ENCODE data around the gene S100A3.

S100A3 gene

DNA sequence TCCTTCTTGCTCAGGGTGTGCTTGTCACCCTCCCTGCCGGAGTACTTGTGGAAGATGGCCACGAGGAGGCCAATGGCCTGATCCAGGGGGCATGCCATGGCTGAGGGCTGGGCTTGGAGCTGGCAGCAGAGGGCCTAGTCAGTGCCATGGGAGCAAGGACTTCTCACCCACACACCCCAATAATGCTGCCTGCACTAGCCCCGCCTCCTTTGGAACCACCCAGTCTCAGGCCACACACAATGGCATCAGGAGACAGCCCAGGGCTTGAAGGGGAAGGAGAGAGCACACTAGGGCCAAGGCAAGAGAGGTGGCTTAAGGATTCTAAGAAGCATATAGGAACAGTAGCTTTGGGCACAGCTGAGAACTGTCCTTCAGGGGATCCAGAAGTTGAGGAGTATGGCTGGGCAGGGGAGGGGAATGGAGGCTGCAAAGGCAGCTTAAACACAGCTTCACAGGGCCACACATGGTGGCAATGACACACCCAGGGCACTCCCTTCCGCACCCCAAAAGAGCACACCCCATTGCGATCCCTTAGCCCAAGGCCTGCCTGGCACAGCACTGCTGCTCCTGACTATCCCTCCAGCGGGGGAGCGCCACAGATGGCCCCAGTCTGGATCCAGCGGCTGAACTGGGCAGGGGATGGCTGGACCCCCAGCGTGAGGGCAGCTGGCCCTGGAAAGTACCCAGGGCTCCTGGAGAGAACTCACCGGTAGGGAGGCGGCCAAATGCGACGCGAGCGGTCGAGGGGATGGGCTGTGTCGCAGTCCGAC, 13.6 kb downstream of the S100A3 start, which contains the start of gene S100A6:
Gene S100A6, minus strand, starts transcription at position 750 of the 770 bp plus-strand sequence. Its CDS starts 652 bp downstream, at position 98.
- Histone ChIP-seq H3K4me3 (ENCODE audit: insufficient read depth, low read depth, low read length, poor library complexity, severe bottlenecking) (peak within 1 kb of the TSS; percentile 91), H3K36me3 (ENCODE audit: control insufficient read depth, insufficient read depth, low read length) (peaks cover 5% of the 10 kb centered on the region), H3K9me3 (ENCODE audit: control insufficient read depth, low read length) (no peaks in the 10 kb centered on the region), H3K27ac (ENCODE audit: insufficient read depth, low read length, poor library complexity, severe bottlenecking) (peak within 1 kb of the TSS; percentile 97), H3K4me1 (ENCODE audit: control insufficient read depth, insufficient read depth, low read length, poor library complexity, severe bottlenecking) (peaks cover 63% of the 10 kb centered on the region), H3K27me3 (replicated peaks; ENCODE audit: control insufficient read depth, insufficient read depth, low read length, poor library complexity, severe bottlenecking) (no peaks in the 10 kb centered on the region)
- DNase-seq = peak in 2 of 3 donors; percentile 25 to 33

DNA sequence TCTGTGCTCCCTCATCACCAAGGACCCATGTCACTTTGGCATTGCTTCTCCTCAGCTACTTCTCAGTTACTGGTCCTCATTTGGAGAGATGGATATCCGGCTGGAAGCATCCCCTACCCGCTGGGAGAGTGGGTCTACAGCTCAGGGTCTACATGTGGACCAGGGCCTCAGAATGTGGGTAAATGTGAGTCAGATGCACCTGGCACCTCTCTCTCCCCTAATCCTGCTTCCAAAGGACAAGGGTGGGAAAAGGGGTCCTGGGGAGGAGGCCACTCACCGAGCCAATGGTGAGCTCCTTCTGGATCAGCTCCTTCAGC, 14.2 kb downstream of the S100A3 start:
- peak overlapping the region; percentile 91 for H3K4me3 ChIP-seq (ENCODE audit: insufficient read depth, low read depth, low read length, poor library complexity, severe bottlenecking)
- peaks cover 5% of the 10 kb centered on the region for H3K36me3 ChIP-seq (ENCODE audit: control insufficient read depth, insufficient read depth, low read length)
- H3K9me3 ChIP-seq (ENCODE audit: control insufficient read depth, low read length) = no peaks in the 10 kb centered on the region
- no peak for DNase-seq
- no peaks in the 10 kb centered on the region for H3K27me3 ChIP-seq (replicated peaks; ENCODE audit: control insufficient read depth, insufficient read depth, low read length, poor library complexity, severe bottlenecking)
- peak overlapping the region; percentile 97 for H3K27ac ChIP-seq (ENCODE audit: insufficient read depth, low read length, poor library complexity, severe bottlenecking)
- H3K4me1 ChIP-seq (ENCODE audit: control insufficient read depth, insufficient read depth, low read length, poor library complexity, severe bottlenecking) = peaks cover 58% of the 10 kb centered on the region

DNA sequence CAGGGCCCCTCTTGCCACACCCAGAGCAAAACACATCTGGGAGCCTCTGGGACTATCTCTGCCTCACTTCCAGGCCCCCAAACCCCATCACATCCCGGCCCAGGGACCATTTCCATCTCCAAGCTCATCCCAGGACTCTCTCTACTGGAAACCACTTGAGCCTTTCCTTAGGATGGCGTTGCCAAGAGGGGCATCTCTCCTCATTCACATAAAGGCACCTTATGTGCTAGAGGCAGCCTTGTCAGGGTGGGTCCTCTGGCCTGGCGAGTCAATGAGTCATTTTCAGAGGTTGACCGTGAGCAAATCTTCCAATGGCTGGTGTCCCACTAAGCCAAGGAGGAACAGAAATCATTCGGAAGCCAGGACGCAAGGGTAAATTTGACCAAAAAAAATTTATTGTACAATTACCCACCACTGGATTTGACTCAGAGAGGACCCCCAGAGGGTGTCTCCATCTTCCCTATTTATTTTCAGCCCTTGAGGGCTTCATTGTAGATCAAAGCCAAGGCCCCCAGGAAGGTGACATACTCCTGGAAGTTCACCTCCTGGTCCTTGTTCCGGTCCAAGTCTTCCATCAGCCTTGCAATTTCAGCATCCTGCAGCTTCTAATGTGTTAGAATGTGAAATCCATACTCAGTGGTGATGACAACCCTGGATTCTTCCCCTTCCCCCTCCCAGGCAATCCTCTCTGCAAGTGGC, 14.7 kb downstream of the S100A3 start:
- no peak for DNase-seq
- H3K27me3 ChIP-seq (replicated peaks; ENCODE audit: control insufficient read depth, insufficient read depth, low read length, poor library complexity, severe bottlenecking) = no peaks in the 10 kb centered on the region
- H3K36me3 ChIP-seq (ENCODE audit: control insufficient read depth, insufficient read depth, low read length) = peaks cover 5% of the 10 kb centered on the region
- H3K9me3 ChIP-seq (ENCODE audit: control insufficient read depth, low read length) = no peaks in the 10 kb centered on the region
- peaks cover 53% of the 10 kb centered on the region for H3K4me1 ChIP-seq (ENCODE audit: control insufficient read depth, insufficient read depth, low read length, poor library complexity, severe bottlenecking)
- H3K27ac ChIP-seq (ENCODE audit: insufficient read depth, low read length, poor library complexity, severe bottlenecking) = peak overlapping the region; percentile 97
- H3K4me3 ChIP-seq (ENCODE audit: insufficient read depth, low read depth, low read length, poor library complexity, severe bottlenecking) = peak overlapping the region; percentile 91

DNA sequence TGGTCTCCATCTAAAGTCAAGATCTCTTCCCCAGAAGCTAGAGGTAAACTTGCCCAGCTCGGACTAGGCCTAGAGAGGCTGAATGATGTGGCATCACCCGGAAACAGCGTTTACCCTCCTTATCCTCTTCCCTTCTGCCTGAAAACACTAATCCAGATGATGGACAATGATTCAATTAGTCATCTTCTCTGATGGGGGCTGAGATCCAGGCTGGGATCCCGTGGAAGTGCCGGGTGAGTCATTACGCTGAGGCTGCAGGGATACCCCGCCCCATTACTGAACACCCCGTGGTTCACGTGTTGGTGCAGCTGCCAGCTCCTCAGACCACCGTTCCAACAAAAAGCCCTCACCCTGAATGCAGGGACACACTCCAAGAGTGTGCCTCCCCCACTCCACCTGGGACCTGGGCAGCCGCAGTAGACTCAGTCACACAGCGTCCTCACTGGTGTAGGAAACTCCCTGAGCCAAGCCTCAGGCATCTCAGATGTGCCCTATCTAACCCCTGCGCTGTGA, 15.3 kb downstream of the S100A3 start:
- H3K9me3 ChIP-seq (ENCODE audit: control insufficient read depth, low read length) = no peaks in the 10 kb centered on the region
- peaks cover 53% of the 10 kb centered on the region for H3K4me1 ChIP-seq (ENCODE audit: control insufficient read depth, insufficient read depth, low read length, poor library complexity, severe bottlenecking)
- peak overlapping the region; percentile 97 for H3K27ac ChIP-seq (ENCODE audit: insufficient read depth, low read length, poor library complexity, severe bottlenecking)
- peak overlapping the region; percentile 91 for H3K4me3 ChIP-seq (ENCODE audit: insufficient read depth, low read depth, low read length, poor library complexity, severe bottlenecking)
- DNase-seq = peak; percentile 20 to 40 (median 34)
- H3K36me3 ChIP-seq (ENCODE audit: control insufficient read depth, insufficient read depth, low read length) = peaks cover 5% of the 10 kb centered on the region
- H3K27me3 ChIP-seq (replicated peaks; ENCODE audit: control insufficient read depth, insufficient read depth, low read length, poor library complexity, severe bottlenecking) = no peaks in the 10 kb centered on the region

DNA sequence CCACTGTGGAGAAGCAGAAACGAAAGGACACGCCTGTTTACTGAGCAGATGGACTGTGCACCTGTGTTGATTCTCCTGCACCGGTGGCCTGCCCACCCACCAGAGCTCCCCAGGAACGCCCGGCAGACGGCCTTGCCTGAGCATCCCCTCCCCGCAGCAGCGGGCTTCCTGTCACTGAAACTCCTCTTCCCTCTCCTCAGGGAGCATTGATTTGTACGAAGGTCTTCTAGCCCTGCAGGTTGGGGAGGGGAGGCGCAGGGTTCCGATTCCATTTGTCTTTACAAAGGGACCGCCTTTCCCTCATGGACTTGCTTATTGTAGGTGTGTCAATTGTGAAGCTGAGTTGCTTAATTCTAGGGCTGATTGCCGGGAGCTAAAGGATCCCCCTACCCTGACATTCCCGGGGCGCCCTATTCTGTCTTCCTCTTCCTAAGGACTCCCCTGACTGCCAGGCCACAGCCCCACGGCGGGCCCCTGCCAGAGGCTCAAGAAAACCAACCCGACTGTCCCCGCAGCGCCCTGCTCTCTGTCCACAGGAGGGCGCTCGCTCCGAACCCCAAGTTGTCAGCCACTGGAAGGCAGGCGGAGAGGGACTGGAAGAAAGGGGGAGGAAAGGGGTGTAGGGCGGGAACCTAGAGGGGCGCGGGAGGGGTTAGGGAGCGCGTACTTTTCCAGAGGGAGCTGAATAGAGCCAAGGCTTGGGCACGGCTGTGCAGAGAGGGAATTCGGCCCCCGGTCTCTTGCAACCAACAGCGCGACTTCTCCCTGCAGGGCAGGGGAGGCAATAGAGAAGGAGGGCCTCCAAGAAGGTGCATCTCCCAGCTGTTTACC, 16.1 kb downstream of the S100A3 start:
- no peaks in the 10 kb centered on the region for H3K9me3 ChIP-seq (ENCODE audit: control insufficient read depth, low read length)
- DNase-seq = peak; percentile 54 to 69 (median 61)
- H3K27ac ChIP-seq (ENCODE audit: insufficient read depth, low read length, poor library complexity, severe bottlenecking) = peak overlapping the region; percentile 97
- H3K4me3 ChIP-seq (ENCODE audit: insufficient read depth, low read depth, low read length, poor library complexity, severe bottlenecking) = peak overlapping the region; percentile 26
- H3K4me1 ChIP-seq (ENCODE audit: control insufficient read depth, insufficient read depth, low read length, poor library complexity, severe bottlenecking) = peaks cover 53% of the 10 kb centered on the region
- no peaks in the 10 kb centered on the region for H3K27me3 ChIP-seq (replicated peaks; ENCODE audit: control insufficient read depth, insufficient read depth, low read length, poor library complexity, severe bottlenecking)
- H3K36me3 ChIP-seq (ENCODE audit: control insufficient read depth, insufficient read depth, low read length) = peaks cover 5% of the 10 kb centered on the region

DNA sequence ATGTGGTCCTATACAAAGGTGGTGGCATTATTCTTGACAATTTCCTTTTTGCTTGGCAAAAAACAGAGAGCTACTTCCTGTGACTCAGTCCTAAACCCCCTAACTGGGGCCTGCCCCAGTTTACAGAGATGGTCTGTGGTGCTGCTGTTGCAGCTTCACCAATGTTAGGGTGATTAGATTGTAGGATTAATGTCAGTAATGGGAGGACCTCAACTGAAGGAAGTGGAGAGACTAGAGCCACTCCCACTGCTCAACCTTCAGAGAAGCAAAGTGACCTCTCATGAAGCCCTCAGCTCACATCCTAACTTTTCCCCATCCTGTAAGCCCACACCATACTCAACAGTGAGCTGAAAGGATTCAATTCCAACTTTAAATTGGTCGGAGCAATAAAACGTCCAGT, 16.9 kb downstream of the S100A3 start:
- no peak overlapping the region for H3K4me3 ChIP-seq (ENCODE audit: insufficient read depth, low read depth, low read length, poor library complexity, severe bottlenecking)
- no peaks in the 10 kb centered on the region for H3K27me3 ChIP-seq (replicated peaks; ENCODE audit: control insufficient read depth, insufficient read depth, low read length, poor library complexity, severe bottlenecking)
- peak; percentile 36 to 42 (median 41) for DNase-seq
- no peaks in the 10 kb centered on the region for H3K9me3 ChIP-seq (ENCODE audit: control insufficient read depth, low read length)
- H3K4me1 ChIP-seq (ENCODE audit: control insufficient read depth, insufficient read depth, low read length, poor library complexity, severe bottlenecking) = peaks cover 52% of the 10 kb centered on the region
- H3K27ac ChIP-seq (ENCODE audit: insufficient read depth, low read length, poor library complexity, severe bottlenecking) = peak overlapping the region; percentile 97
- peaks cover 5% of the 10 kb centered on the region for H3K36me3 ChIP-seq (ENCODE audit: control insufficient read depth, insufficient read depth, low read length)

DNA sequence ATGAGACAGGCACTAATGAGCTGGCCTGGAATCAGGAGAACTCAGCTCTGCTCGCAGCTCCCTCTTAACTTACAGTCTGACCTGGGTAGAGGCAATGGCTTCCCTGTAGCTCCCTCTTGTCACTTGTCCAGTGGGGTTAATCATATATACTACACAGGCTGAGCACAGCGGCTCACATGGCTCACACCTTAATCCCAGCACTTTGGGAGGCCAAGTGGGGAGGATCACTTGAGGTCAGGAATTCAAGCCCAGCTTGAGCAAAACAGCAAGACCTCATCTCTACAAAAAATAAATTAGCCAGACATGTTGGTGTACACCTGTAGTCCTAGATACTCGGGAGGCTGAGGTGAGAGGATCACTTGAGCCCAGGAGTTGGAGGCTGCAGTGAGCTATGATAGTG, 17.4 kb downstream of the S100A3 start:
- no peak for DNase-seq
- Histone ChIP-seq H3K4me1 (ENCODE audit: control insufficient read depth, insufficient read depth, low read length, poor library complexity, severe bottlenecking) (peaks cover 46% of the 10 kb centered on the region), H3K27ac (ENCODE audit: insufficient read depth, low read length, poor library complexity, severe bottlenecking) (peak overlapping the region; percentile 52)

DNA sequence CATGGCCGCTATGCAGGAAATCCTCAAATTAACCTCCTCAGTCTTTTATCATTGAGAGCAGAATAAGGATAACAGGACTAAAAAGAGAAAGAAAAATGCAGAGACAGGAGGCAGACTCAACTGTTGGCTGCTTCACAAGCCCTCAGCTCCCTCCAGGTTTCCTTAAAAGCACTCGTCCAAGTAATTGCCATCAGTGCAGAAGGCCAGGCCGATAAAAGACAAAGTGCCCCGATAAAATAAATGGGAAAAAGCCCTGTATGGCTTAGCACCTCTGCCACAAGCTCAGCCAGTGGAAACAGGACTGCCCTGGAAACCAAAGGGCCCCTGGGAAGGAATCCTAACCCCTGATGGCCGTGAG, 21.4 kb downstream of the S100A3 start:
- no peak for DNase-seq
- H3K4me1 ChIP-seq (ENCODE audit: control insufficient read depth, insufficient read depth, low read length, poor library complexity, severe bottlenecking) = peaks cover 13% of the 10 kb centered on the region
- H3K27me3 ChIP-seq (replicated peaks; ENCODE audit: control insufficient read depth, insufficient read depth, low read length, poor library complexity, severe bottlenecking) = no peaks in the 10 kb centered on the region
- no peak overlapping the region for H3K4me3 ChIP-seq (ENCODE audit: insufficient read depth, low read depth, low read length, poor library complexity, severe bottlenecking)
- no peak overlapping the region for H3K27ac ChIP-seq (ENCODE audit: insufficient read depth, low read length, poor library complexity, severe bottlenecking)
- no peaks in the 10 kb centered on the region for H3K36me3 ChIP-seq (ENCODE audit: control insufficient read depth, insufficient read depth, low read length)
- H3K9me3 ChIP-seq (ENCODE audit: control insufficient read depth, low read length) = no peaks in the 10 kb centered on the region

More for the DNA sequence above, 17.4 kb downstream of the S100A3 start:
- Histone ChIP-seq H3K9me3 (ENCODE audit: control insufficient read depth, low read length) (no peaks in the 10 kb centered on the region), H3K27me3 (replicated peaks; ENCODE audit: control insufficient read depth, insufficient read depth, low read length, poor library complexity, severe bottlenecking) (no peaks in the 10 kb centered on the region), H3K36me3 (ENCODE audit: control insufficient read depth, insufficient read depth, low read length) (peaks cover 5% of the 10 kb centered on the region), H3K4me3 (ENCODE audit: insufficient read depth, low read depth, low read length, poor library complexity, severe bottlenecking) (no peak overlapping the region)

DNA sequence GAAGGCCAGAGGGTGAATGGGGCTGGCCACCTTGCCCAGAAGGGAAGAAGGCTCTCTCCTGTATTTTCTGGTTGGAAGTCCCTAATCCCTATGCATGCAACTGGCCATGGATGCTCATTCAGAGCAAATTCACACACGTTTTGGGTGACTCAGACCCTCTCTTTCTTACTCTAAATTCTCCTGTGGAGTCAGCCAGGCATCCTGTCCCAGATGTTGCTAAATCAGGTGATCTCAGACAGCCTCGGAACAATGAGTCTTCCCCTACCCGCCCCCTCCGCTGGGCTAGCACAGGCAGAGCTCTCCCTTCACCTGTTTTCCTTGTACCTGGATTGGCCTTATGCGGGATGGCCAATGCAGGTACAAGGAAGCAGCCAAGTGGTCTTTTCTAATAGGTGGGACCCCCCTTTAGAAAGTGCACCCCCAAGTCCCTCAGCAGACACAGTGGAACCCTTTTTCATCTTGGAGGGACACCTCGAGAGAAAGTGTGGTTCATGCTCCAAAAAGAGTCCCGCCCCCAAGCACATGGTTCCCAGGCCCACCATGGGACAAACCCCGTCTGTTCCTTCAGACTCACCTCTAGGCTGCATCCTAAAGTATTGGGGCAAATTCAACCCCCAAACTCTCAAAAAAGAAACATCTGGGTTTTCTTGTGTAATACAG, 21.9 kb downstream of the S100A3 start:
- Histone ChIP-seq H3K9me3 (ENCODE audit: control insufficient read depth, low read length) (no peaks in the 10 kb centered on the region), H3K4me1 (ENCODE audit: control insufficient read depth, insufficient read depth, low read length, poor library complexity, severe bottlenecking) (peaks cover 8% of the 10 kb centered on the region), H3K4me3 (ENCODE audit: insufficient read depth, low read depth, low read length, poor library complexity, severe bottlenecking) (no peak overlapping the region), H3K27ac (ENCODE audit: insufficient read depth, low read length, poor library complexity, severe bottlenecking) (no peak overlapping the region), H3K27me3 (replicated peaks; ENCODE audit: control insufficient read depth, insufficient read depth, low read length, poor library complexity, severe bottlenecking) (no peaks in the 10 kb centered on the region), H3K36me3 (ENCODE audit: control insufficient read depth, insufficient read depth, low read length) (no peaks in the 10 kb centered on the region)
- DNase-seq = no peak
